Fibroblast of villous mesenchyme (primary cell): ENCODE results near the gene FZR1. TPM values are rescaled to one million over a fixed set of nuclear protein-coding genes. Genes with fewer than 3 reads are reported as not detected.
A peak's percentile ranks its signal among the peaks of the same experiment; 100 is the strongest.

ENCODE experiments used
- DNase-seq: peaks from one replicate; pipeline ENCODE4 v3.0.0-alpha.2; 2010; ENCODE audit warnings: low read depth
- H3K4me3 ChIP-seq: 2 replicates; pipeline ENCODE4 v1.5.1; 2011; ENCODE audit warnings: low read depth, mild to moderate bottlenecking, low read length
- total RNA-seq: library from RNA; depleted of rRNA; stranded (reverse); fragments of >200 nt; gene quantifications from 2 replicates; pipeline ENCODE4 v1.2.3, GENCODE V29; 2012
- TF ChIP-seq, protein P1 (sequence below): IDR thresholded peaks from 2 replicates; pipeline ENCODE4 v1.5.1; 2012; ENCODE audit warnings: low read depth, mild to moderate bottlenecking, low read length; ENCODE audit not compliant: insufficient read depth

The FZR1 gene
- 37.6 and 40.3 TPM in 2 replicates for total RNA-seq

DNA sequence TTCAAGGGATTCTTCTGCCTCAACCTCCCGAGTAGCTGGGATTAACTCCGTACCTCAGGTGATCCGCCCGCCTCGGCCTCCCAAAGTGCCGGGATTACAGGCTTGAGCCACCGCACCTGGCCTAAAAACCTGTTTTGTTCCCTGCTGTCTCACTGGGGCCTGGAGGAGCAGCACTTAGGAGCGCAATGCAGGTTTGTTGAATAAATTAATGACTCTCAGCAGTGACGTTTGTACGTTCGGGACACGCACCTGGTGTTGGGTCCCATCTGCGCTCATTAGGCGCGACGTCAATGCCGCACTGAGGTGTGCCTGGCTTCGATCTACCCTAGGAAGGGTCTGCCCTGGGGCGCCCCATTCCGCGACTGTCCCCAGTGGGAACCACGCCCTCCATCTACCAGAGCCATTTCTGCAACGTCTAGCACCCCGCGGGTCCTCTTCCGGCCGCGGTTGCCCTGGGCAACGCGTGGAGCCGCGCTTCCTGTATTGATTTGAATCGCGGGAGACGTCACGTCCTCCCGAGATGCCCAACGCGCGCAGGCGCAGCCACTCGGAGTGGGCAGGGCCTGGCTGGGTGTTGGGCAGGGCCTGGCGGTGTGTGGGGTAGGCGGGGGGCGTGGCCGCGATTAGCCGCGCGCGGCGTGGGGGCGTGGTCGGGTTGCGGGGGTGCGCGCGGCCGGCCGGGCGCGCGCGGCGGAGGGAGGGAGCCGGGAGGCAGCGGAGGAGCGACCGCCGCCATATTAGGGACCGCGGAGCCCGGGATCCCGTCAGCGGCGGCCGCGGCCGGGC, at the start of gene FZR1:
FZR1 (plus strand) TSS at position 714 of the 786 bp plus-strand sequence. CDS start 16,679 bp downstream, outside the sequence.
- H3K4me3 ChIP-seq: peak within 1 kb of the TSS; percentile 88
- TF ChIP-seq, protein P1, sequence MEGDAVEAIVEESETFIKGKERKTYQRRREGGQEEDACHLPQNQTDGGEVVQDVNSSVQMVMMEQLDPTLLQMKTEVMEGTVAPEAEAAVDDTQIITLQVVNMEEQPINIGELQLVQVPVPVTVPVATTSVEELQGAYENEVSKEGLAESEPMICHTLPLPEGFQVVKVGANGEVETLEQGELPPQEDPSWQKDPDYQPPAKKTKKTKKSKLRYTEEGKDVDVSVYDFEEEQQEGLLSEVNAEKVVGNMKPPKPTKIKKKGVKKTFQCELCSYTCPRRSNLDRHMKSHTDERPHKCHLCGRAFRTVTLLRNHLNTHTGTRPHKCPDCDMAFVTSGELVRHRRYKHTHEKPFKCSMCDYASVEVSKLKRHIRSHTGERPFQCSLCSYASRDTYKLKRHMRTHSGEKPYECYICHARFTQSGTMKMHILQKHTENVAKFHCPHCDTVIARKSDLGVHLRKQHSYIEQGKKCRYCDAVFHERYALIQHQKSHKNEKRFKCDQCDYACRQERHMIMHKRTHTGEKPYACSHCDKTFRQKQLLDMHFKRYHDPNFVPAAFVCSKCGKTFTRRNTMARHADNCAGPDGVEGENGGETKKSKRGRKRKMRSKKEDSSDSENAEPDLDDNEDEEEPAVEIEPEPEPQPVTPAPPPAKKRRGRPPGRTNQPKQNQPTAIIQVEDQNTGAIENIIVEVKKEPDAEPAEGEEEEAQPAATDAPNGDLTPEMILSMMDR: no peak
- DNase-seq: peak; percentile 99

DNA sequence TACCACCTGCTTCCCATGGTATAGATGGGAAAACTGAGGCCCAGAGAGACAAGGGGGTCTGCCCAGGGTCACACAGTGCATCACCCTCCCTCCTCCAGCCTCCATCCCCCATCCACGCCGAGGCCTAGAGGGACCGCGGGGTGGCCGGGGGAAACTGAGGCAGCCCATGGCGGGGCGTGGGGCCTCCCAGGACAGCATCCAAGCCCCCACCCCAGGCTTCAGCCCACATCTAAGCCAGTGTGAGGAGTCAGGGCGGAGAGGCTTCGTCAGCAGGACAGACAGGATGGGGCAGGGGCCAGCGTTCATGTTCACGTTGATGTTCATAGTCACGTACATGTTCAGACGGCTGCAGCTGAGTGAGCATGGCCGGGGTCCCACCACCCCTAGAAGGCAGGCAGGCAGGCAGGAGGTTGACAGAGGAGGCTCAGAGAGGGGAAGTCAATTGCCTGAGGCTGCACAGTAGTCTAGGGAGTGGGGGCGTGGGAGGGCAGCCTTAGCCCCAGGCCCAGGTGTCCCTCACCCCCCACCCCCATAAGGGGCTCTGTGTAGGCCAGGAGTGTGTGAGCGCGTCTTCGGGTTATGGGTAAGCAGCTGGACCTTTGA, 49.1 kb upstream of the FZR1 start:
- no peak for DNase-seq
- TF ChIP-seq, protein P1: no peak
- no peak overlapping the region for H3K4me3 ChIP-seq

- TF ChIP-seq, protein P1: no peak
- H3K4me3 ChIP-seq: no peak overlapping the region
- peak; percentile 41 for DNase-seq
These were observed 48.4 kb upstream of the FZR1 start for GRCh38 chr19:3457528-3458228.

DNA sequence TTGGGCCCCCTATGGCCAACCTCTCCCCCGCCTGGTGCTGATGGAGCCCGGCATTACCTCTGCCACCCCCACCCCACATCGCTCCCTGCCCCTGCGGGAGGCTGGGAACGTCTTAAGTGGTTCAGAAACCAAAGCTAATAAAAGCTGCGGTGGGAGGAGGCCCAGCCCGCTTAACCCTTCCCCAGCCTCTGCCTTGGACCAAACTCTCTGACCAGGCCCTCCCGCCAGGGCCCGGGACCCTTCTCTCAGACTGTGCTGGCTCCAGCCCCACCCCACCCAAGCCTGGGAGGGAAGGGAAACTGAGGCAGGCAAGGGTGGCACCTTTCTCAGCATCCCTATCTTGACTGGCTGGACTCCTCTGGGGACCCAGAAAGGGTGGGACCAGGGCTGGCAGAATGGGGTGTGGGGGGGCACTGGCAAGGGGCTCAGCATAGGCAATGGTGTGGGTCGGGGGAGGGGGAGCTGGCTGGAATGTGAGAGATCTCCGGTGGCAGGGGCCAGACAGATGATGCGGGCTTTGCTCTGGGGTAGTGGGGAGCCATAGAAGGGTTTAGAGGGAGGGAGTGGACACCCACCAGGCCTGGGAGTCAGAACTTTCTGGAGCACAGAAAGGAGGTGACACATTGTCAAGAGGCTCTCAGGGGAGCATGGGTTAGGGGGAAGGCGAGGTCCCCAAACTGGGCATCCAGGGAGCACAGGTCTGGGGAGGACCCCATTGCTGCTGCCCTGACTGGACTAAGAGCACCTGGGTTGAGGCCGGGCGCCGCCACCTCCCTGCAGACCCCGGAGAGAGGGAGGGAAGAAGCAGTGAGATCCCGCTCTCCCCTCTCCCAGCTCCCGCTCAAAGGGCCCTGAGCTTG, 47.7 kb upstream of the FZR1 start:
- peak; percentile 80 for DNase-seq
- H3K4me3 ChIP-seq: no peak overlapping the region
- TF ChIP-seq, protein P1: no peak

- TF ChIP-seq, protein P1: no peak
- H3K4me3 ChIP-seq: no peak overlapping the region
- peak; percentile 96 for DNase-seq
These were observed 46.8 kb upstream of the FZR1 start for GRCh38 chr19:3459089-3459881.
